Measurements from ENCODE around the gene POC1A. TPM values are rescaled to one million over a fixed set of nuclear protein-coding genes. Genes with fewer than 3 reads are reported as not detected.

POC1A gene
- total RNA-seq, 1 experiment from 2014 or later, result 29.0 TPM

DNA sequence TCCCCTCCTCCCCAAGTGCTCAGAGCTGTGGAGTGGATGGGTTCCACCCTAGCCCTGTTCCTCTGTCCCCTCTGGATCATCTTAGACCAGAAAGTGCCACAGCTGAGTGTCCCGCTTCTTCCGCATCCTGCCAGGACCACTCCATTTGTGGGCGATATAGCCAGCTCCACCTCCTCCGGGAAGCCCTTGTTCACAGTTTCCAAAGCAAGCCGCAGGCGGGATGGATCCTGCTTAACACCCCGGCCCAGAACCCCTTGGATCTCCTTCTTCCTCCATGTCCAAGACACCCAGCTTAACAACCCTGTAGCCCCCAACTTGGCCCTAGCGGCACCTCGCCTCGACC, 43.2 kb upstream of the POC1A start:
- Mint-ChIP-seq H3K27ac (peak overlapping the region in 1 of 3 experiments; percentile 94; a peak in 3 of 7 replicates), H3K4me3 (peak overlapping the region; percentile 98 to 99), H3K4me1 (peaks cover 16 to 17% of the 10 kb centered on the region in 2 experiments), H3K9me3 (no peaks in the 10 kb centered on the region), H3K36me3 (ENCODE audit: insufficient read depth in 1 of 3, low read depth in 3 of 3) (peaks cover 12 to 32% (median 27%) of the 10 kb centered on the region in 3 experiments; a peak in 6 of 7 replicates), H3K27me3 (ENCODE audit: low read depth) (peaks cover 10% of the 10 kb centered on the region)
- Histone ChIP-seq H3K79me1 (ENCODE audit: insufficient read depth, low read depth, low read length, poor library complexity, severe bottlenecking) (no peaks in the 10 kb centered on the region), H3K27me3 (ENCODE audit: insufficient read depth, low read length) (no peaks in the 10 kb centered on the region; the same call in 1 of the 2 replicates), H2BK20ac (ENCODE audit: low read depth, low read length, poor library complexity, severe bottlenecking) (no peak overlapping the region), H4K5ac (ENCODE audit: insufficient read length, low read depth, low read length) (no peak overlapping the region), H2AFZ (ENCODE audit: low read length) (no peak overlapping the region), H3K4me1 (ENCODE audit: insufficient read depth, low read length) (no peaks in the 10 kb centered on the region), H3K23me2 (ENCODE audit: insufficient read length, low read depth, low read length, poor library complexity, severe bottlenecking) (peaks cover 7% of the 10 kb centered on the region), H3K18ac (ENCODE audit: insufficient read length, low read depth, low read length) (peak overlapping the region; percentile 16), H2BK12ac (ENCODE audit: insufficient read length, low read depth, low read length) (no peak overlapping the region), H3K56ac (ENCODE audit: insufficient read length, low read depth, low read length) (no peak overlapping the region), H3T11ph (ENCODE audit: low read length) (no peak overlapping the region), H2AK5ac (ENCODE audit: insufficient read length, low read length) (no peak overlapping the region), H2BK5ac (ENCODE audit: insufficient read length, low read length) (no peak overlapping the region), H3K9me3 (ENCODE audit: control insufficient read depth, low read depth, low read length) (no peaks in the 10 kb centered on the region), H3K4me2 (ENCODE audit: insufficient read depth, insufficient read length, low read length) (peak overlapping the region; percentile 82), H3K79me2 (ENCODE audit: insufficient read depth, low read length) (no peaks in the 10 kb centered on the region), H3K4ac (ENCODE audit: low read depth, low read length) (no peak overlapping the region), H3K14ac (ENCODE audit: insufficient read depth, low read length) (0 out of 2 replicates have a peak overlapping the region, but pooled peaks have one; percentile 28), H2BK15ac (ENCODE audit: low read depth, low read length) (no peak overlapping the region), H4K20me1 (ENCODE audit: control insufficient read depth, insufficient read depth, insufficient read length) (no peaks in the 10 kb centered on the region), H4K8ac (replicated peaks; ENCODE audit: insufficient read length, low read depth, low read length) (no peak overlapping the region), H3K23ac (ENCODE audit: insufficient read length, low read depth, low read length) (no peak overlapping the region), H2BK120ac (ENCODE audit: low read depth, low read length, poor library complexity, severe bottlenecking) (no peak overlapping the region), H3K27ac (ENCODE audit: insufficient read length, low read depth, low read length) (no peak overlapping the region), H4K91ac (ENCODE audit: insufficient read length, low read depth, low read length) (no peak overlapping the region), H3K9ac (ENCODE audit: extremely low read depth, insufficient read length, low read length) (no peak overlapping the region)
- no CpG with 5 or more reads among the region's 10 CpGs for whole genome bisulfite sequencing (ENCODE audit: extremely low coverage, insufficient read length, low lambda C conversion rate)
- TF ChIP-seq, protein P1, sequence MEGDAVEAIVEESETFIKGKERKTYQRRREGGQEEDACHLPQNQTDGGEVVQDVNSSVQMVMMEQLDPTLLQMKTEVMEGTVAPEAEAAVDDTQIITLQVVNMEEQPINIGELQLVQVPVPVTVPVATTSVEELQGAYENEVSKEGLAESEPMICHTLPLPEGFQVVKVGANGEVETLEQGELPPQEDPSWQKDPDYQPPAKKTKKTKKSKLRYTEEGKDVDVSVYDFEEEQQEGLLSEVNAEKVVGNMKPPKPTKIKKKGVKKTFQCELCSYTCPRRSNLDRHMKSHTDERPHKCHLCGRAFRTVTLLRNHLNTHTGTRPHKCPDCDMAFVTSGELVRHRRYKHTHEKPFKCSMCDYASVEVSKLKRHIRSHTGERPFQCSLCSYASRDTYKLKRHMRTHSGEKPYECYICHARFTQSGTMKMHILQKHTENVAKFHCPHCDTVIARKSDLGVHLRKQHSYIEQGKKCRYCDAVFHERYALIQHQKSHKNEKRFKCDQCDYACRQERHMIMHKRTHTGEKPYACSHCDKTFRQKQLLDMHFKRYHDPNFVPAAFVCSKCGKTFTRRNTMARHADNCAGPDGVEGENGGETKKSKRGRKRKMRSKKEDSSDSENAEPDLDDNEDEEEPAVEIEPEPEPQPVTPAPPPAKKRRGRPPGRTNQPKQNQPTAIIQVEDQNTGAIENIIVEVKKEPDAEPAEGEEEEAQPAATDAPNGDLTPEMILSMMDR (conservative IDR thresholded peaks at IDR 0.05), result no peak
- DNase-seq, result no peak

Data from H9 (cell line).